GM23338 (cell line): Measurements from ENCODE around the gene CDH23. TPM values are rescaled to one million over a fixed set of nuclear protein-coding genes. Genes with fewer than 3 reads are reported as not detected.
A peak's percentile ranks its signal among the peaks of the same experiment; 100 is the strongest.

Experiments
- ATAC-seq: fragments of 200-7000 bp; cut with Tn5 transposase; 3 replicates; pipeline ENCODE4 v1.9.1; 2020
- DNase-seq: peaks from one replicate; pipeline ENCODE4 v3.0.0-alpha.2; 2015; ENCODE audit warnings: low spot score
- H2AFZ ChIP-seq: fragments of 200-600 bp; sonication (generic); 2 replicates; pipeline ENCODE4 v1.8.0; 2016; ENCODE audit warnings: antibody characterized with exemption, mild to moderate bottlenecking, moderate library complexity
- H3F3A ChIP-seq: fragments of 200-600 bp; sonication (generic); replicated peaks from 2 replicates; pipeline ENCODE4 v1.8.0; 2017; ENCODE audit warnings: antibody characterized with exemption, mixed run types, low read depth
- H3K27ac ChIP-seq: fragments of 200-600 bp; sonication (generic); 2 replicates; pipeline ENCODE4 v1.6.1; 2016; ENCODE audit warnings: low read depth
- H3K27me3 ChIP-seq: fragments of 200-600 bp; sonication (generic); 2 replicates; pipeline ENCODE4 v1.8.0; 2016; ENCODE audit warnings: mild to moderate bottlenecking, mixed run types, moderate library complexity; ENCODE audit not compliant: insufficient read depth
- H3K36me3 ChIP-seq: fragments of 200-600 bp; sonication (generic); 2 replicates; pipeline ENCODE4 v1.8.0; 2016; ENCODE audit warnings: mild to moderate bottlenecking; ENCODE audit not compliant: insufficient read depth
- H3K4me1 ChIP-seq: fragments of 200-600 bp; sonication (generic); 2 replicates; pipeline ENCODE4 v1.8.0; 2016; ENCODE audit warnings: mild to moderate bottlenecking, moderate library complexity; ENCODE audit not compliant: insufficient read depth
- H3K4me2 ChIP-seq: fragments of 200-600 bp; sonication (generic); 2 replicates; pipeline ENCODE4 v1.7.1; 2017; ENCODE audit warnings: mixed run types
- H3K4me3 ChIP-seq: fragments of 200-600 bp; sonication (generic); 2 replicates; pipeline ENCODE4 v1.6.1; 2016; ENCODE audit warnings: mixed run types
- H3K79me2 ChIP-seq: fragments of 200-600 bp; sonication (generic); replicated peaks from 2 replicates; pipeline ENCODE4 v1.8.0; 2017; ENCODE audit warnings: mild to moderate bottlenecking; ENCODE audit not compliant: insufficient read depth
- H3K9me2 ChIP-seq: fragments of 200-600 bp; sonication (generic); 2 replicates; pipeline ENCODE4 v1.8.0; 2017; ENCODE audit not compliant: insufficient read depth
- H4K20me1 ChIP-seq: fragments of 200-600 bp; sonication (generic); replicated peaks from 2 replicates; pipeline ENCODE4 v1.8.0; 2017; ENCODE audit warnings: mild to moderate bottlenecking; ENCODE audit not compliant: insufficient read depth
- H3K27ac Mint-ChIP-seq: 2 replicates; pipeline ENCODE4 v1.8.0; 2020; ENCODE audit warnings: inconsistent platforms, mild to moderate bottlenecking, moderate library complexity, mixed read lengths
- H3K27me3 Mint-ChIP-seq: 3 replicates; pipeline ENCODE4 v1.8.0; 2022; ENCODE audit warnings: low read depth, mild to moderate bottlenecking, moderate library complexity, mixed read lengths, inconsistent platforms; ENCODE audit not compliant: insufficient read depth, poor library complexity
- H3K36me3 Mint-ChIP-seq: 3 replicates; pipeline ENCODE4 v1.8.0; 2021; ENCODE audit warnings: low read depth, mild to moderate bottlenecking, inconsistent platforms, moderate library complexity, mixed read lengths
- H3K4me1 Mint-ChIP-seq: 3 replicates; pipeline ENCODE4 v1.8.0; 2020; ENCODE audit warnings: mild to moderate bottlenecking, inconsistent platforms, mixed read lengths
- H3K4me3 Mint-ChIP-seq: 3 replicates; pipeline ENCODE4 v1.8.0; 2021; ENCODE audit warnings: moderate library complexity, mild to moderate bottlenecking, inconsistent platforms, mixed read lengths
- H3K9me3 Mint-ChIP-seq: 3 replicates; pipeline ENCODE4 v1.8.0; 2020; ENCODE audit warnings: moderate library complexity, mild to moderate bottlenecking, inconsistent platforms, mixed read lengths
- CREB1 ChIP-seq: fragments of 250-450 bp; sonication (Bioruptor Pico); IDR thresholded peaks from 2 replicates; pipeline ENCODE4 v1.5.0; 2020; ENCODE audit warnings: low read depth, mild to moderate bottlenecking, moderate library complexity
- CTCF ChIP-seq, 2 experiments: fragments of 200-600 bp in 1 of 2; sonication (generic) in 1 of 2; conservative IDR thresholded peaks; 2 replicates each; pipeline versions ENCODE4 v1.5.1 to v1.6.1; 2016 to 2017; ENCODE audit warnings: antibody characterized with exemption in 2 of 2, low read depth in 2 of 2, mild to moderate bottlenecking in 2 of 2, moderate library complexity in 1 of 2
- ETS1 ChIP-seq: IDR thresholded peaks from 2 replicates; pipeline ENCODE4 v1.6.1; 2016; ENCODE audit warnings: antibody characterized with exemption
- EZH2 ChIP-seq: fragments of 200-600 bp; sonication (generic); IDR thresholded peaks from one replicate; pipeline ENCODE4 v1.8.0; 2017; ENCODE audit warnings: antibody characterized with exemption, mild to moderate bottlenecking, low read depth; ENCODE audit not compliant: unreplicated experiment
- EZH2phosphoT487 ChIP-seq: fragments of 200-600 bp; sonication (generic); IDR thresholded peaks from one replicate; pipeline ENCODE4 v1.8.1; 2018; ENCODE audit warnings: antibody characterized with exemption; ENCODE audit not compliant: unreplicated experiment
- JUNB ChIP-seq: IDR thresholded peaks from one replicate; pipeline ENCODE4 v1.6.1; 2016; ENCODE audit warnings: antibody characterized with exemption; ENCODE audit not compliant: unreplicated experiment
- NANOG ChIP-seq: IDR thresholded peaks from 2 replicates; pipeline ENCODE4 v1.6.1; 2016; ENCODE audit warnings: antibody characterized with exemption, borderline replicate concordance
- REST ChIP-seq: IDR thresholded peaks from one replicate; pipeline ENCODE4 v1.6.1; 2018; ENCODE audit warnings: antibody characterized with exemption; ENCODE audit not compliant: unreplicated experiment
- STAT1 ChIP-seq: IDR thresholded peaks from one replicate; pipeline ENCODE4 v1.6.1; 2016; ENCODE audit warnings: antibody characterized with exemption; ENCODE audit not compliant: unreplicated experiment
- ZNF114 ChIP-seq: fragments of 250-450 bp; sonication (Bioruptor Pico); IDR thresholded peaks from 2 replicates; pipeline ENCODE4 v1.5.0; 2020; ENCODE audit warnings: mild to moderate bottlenecking, moderate library complexity
- ZNF331 ChIP-seq: fragments of 250-450 bp; sonication (Bioruptor Pico); IDR thresholded peaks from 2 replicates; pipeline ENCODE4 v1.5.0; 2020; ENCODE audit warnings: low read depth, mild to moderate bottlenecking, moderate library complexity
- polyA plus RNA-seq: library from polyadenylated mRNA; unstranded; fragments of >200 nt; fragmentation: Nextera tagmentation; extraction: Ambion mirVana; gene quantifications from 2 replicates; pipeline ENCODE4 v1.2.1, GENCODE V29; 2016
- total RNA-seq: library from RNA; depleted of rRNA; stranded (reverse); fragments of >200 nt; shearing (Covaris generic); gene quantifications from 2 replicates; pipeline ENCODE4 v1.2.3, GENCODE V29; 2014

CDH23 gene
- total and polyA plus RNA-seq, 2 experiments from 2014 or later = 0.95 to 4.3 TPM

GRCh38 chr10:71494980-71495381 lies 98.3 kb downstream of the CDH23 start (continued):
- TF ChIP-seq CTCF (conservative IDR thresholded peaks at IDR 0.05; ENCODE audit: low read depth in 2 of 2) = no peak
- no peak for TF ChIP-seq EZH2
- TF ChIP-seq ZNF114 (CRISPR knock-in tag) = no peak

GRCh38 chr10:71496927-71497762 lies 100.4 kb downstream of the CDH23 start:
- H3K27me3 Mint-ChIP-seq = peaks cover 51% of the 10 kb centered on the region

More at GRCh38 chr10:71496927-71497762, 100.4 kb downstream of the CDH23 start:
- Histone ChIP-seq H3K36me3 (no peaks in the 10 kb centered on the region), H3K4me3 (no peak overlapping the region), H3K27me3 (peaks cover 46% of the 10 kb centered on the region), H3F3A (no peaks in the 10 kb centered on the region), H4K20me1 (no peaks in the 10 kb centered on the region; the same call in 1 of the 2 replicates), H3K4me1 (peaks cover 14% of the 10 kb centered on the region), H2AFZ (no peak overlapping the region), H3K4me2 (peak overlapping the region; percentile 41; the same call in 1 of the 2 replicates), H3K9me2 (no peaks in the 10 kb centered on the region), H3K79me2 (no peaks in the 10 kb centered on the region), H3K27ac (no peak overlapping the region)
- no peaks in the 10 kb centered on the region for H3K9me3 Mint-ChIP-seq
- no peak overlapping the region for H3K27ac Mint-ChIP-seq
- no peak overlapping the region for H3K4me3 Mint-ChIP-seq
- TF ChIP-seq EZH2 (no peak), CTCF (conservative IDR thresholded peaks at IDR 0.05; ENCODE audit: low read depth in 2 of 2) (no peak), JUNB (no peak), ZNF331 (CRISPR knock-in tag) (no peak), ETS1 (no peak), STAT1 (no peak), NANOG (no peak; the same call in 1 of the 2 replicates), REST (no peak), CREB1 (CRISPR knock-in tag) (no peak), EZH2phosphoT487 (no peak)
- DNase-seq (no peak), ATAC-seq (peak; percentile 25)
- H3K4me1 Mint-ChIP-seq = peaks cover 27% of the 10 kb centered on the region
- H3K36me3 Mint-ChIP-seq = no peaks in the 10 kb centered on the region
